ENCODE measurements around the gene CDC40.

Gene CDC40

DNA sequence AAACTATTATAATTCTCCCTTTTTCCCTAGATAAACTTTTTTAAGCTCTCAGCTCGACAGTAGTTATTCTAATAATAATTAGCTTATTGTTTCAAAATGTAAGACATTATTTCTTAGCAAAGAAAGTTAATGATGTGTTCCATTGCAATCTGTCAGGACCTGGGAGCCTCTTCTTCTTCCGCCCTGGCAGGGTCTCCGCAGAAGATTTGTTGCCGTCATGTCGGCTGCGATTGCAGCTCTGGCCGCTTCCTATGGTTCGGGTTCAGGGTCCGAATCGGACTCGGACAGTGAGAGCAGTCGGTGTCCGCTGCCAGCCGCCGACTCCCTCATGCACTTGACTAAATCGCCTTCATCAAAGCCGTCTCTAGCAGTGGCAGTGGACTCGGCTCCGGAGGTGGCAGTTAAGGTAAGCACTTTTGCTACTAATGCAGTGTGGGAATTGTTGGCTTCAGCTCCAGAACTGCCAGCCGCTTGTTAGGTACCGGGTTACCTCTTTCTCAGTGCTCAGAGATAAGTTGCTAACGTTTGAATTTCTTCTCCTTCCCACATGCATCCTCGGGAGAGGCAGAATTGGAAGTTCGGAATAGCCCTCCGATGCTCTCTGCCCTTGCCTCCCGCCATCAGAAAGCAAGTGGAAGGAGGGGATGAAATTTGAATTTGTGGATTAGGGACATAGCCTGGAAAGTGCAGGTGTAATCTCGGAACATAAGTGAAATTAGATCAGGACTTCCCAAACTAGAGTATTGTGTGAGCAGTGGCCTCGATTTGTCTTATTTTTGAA lies at the start of gene CDC40:
Gene CDC40 (plus strand): TSS at position 200 of the 781 bp plus-strand sequence. CDS start 18 bp downstream, at position 218.
- DNase-seq, result peak; percentile 74
- Mint-ChIP-seq H3K4me1 (peaks cover 9% of the 10 kb centered on the region), H3K4me3 (no peak within 1 kb of the TSS), H3K9me3 (no peaks in the 10 kb centered on the region), H3K27ac (peak within 1 kb of the TSS; percentile 79), H3K27me3 (peaks cover 2% of the 10 kb centered on the region), H3K36me3 (no peaks in the 10 kb centered on the region)
- CTCF ChIA-PET, result interaction anchor here (0.6 to 1.3 kb wide), 2 partner anchors 141 to 877 kb away, joined by 3 to 7 read pairs; no protein-coding TSS in a partner anchor

DNA sequence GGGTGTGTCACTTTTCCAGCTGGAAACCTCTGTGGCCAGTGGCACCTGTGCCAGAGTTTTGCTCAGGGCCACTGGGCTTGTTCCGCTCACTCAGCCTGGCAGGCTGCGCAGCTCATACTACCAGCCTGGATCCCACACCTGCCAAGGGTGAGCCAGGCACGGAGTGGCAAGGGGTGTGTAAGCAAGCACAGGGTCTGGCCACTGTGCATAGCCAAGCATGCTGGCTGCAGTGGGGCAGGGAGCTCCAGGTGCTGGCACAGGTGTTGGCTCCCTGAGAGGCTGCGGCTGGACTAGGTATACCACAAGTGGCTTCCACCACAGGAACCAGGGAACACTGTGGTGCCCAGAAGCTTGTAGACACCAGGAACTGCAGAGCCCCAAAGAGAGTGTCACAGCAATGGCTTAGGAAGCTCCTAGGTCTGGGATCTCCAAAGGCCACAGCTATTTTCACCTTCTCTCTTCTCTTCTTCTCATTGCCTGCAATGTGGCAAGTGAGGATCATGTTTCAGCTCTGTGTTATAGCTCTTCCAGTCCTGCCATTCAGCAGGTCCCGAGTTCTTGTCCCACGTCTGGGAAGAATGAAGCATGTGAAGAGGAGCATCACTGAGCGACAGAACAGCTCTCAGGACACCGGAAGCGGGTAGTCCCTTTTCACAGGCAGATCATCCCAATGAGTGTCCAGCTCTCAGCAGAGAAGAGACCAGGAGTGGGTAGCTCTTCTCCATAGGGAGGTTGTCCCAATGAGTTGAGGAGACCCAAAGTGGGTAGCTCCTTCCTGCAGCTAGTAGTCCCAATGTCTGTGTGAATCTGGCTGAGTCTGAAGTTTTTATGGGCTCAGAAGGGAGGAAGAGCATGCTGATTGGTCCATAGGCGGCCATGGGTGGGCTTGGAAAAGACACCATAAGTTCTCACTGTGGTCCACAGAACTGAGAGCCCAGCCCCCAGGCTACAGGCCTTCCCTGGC lies 42.0 kb upstream of the CDC40 start:
- Mint-ChIP-seq H3K27me3 (no peaks in the 10 kb centered on the region), H3K27ac (no peak overlapping the region), H3K9me3 (peaks cover 2% of the 10 kb centered on the region), H3K4me3 (no peak overlapping the region), H3K4me1 (no peaks in the 10 kb centered on the region), H3K36me3 (no peaks in the 10 kb centered on the region)
- CTCF ChIA-PET, result interaction anchor here (1.5 kb wide), 1 partner anchor 14 kb away, joined by 3 read pairs; no protein-coding TSS in a partner anchor
- DNase-seq, result no peak

DNA sequence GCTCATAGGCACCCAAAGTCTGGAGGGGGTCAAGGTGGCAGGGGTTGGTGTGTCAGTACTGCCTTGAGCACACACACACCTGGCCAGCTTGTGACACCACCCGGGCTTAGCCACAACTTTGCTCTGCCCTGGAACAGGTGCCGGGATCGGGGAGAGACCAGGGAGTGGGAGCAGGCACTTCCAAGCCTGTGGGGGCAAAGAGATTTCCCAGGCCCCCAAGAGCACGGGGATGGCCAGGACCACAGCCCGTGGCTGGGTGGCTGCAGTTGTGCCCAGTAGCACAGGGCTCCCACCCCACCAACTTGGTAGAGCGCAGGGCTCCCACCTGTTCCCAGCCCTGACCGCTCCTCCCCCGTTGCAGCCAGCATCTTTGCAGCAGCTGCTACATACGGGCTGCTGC lies 41.2 kb upstream of the CDC40 start:
- no peak for DNase-seq
- peaks cover 2% of the 10 kb centered on the region for H3K9me3 Mint-ChIP-seq
- no peaks in the 10 kb centered on the region for H3K27me3 Mint-ChIP-seq
- CTCF ChIA-PET, result no interaction called here
- H3K36me3 Mint-ChIP-seq, result no peaks in the 10 kb centered on the region
- H3K4me1 Mint-ChIP-seq, result no peaks in the 10 kb centered on the region
- H3K27ac Mint-ChIP-seq, result no peak overlapping the region
- H3K4me3 Mint-ChIP-seq, result no peak overlapping the region

DNA sequence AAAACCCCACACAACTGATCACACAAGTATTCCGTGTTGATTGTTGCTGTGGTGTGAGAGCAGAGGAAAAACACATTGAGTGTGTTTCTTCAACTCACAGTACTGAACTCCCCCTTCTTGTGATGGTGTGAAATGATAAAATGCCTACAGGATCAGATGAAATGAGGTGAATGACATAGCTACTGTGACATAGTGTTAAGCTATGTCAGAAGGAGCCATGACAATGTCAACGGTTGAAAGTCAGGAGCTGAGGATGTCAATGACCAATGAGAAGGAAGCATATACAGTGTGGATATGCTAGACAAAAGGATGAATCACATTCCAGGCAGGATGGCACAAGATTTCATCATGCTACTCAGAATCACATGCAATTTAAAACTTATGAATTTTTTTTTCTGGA lies 39.6 kb upstream of the CDC40 start:
- CTCF ChIA-PET, result no interaction called here
- no peaks in the 10 kb centered on the region for H3K4me1 Mint-ChIP-seq
- no peak overlapping the region for H3K27ac Mint-ChIP-seq
- no peak overlapping the region for H3K4me3 Mint-ChIP-seq
- no peak for DNase-seq
- H3K27me3 Mint-ChIP-seq, result no peaks in the 10 kb centered on the region
- peaks cover 2% of the 10 kb centered on the region for H3K9me3 Mint-ChIP-seq
- no peaks in the 10 kb centered on the region for H3K36me3 Mint-ChIP-seq

DNA sequence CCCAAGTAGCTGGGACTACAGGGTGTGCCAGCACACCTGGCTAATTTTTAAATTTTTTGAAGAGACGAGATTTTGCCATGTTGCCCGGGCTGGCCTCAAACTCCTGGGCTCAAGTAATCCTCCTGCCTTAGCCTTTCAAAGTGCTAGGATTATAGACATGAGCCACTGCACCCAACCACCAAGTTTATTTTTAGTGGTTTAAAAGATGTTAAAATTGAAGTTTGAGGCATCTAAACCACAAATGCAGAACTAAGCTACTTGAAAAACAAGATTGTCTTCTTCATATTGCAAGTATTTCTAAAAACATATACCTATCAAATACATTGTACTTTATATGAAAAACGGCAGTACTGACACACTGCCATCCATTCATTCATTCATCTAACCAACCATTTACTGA lies 32.4 kb upstream of the CDC40 start:
- H3K36me3 Mint-ChIP-seq, result no peaks in the 10 kb centered on the region
- H3K27ac Mint-ChIP-seq, result no peak overlapping the region
- CTCF ChIA-PET, result no interaction called here
- H3K4me3 Mint-ChIP-seq, result no peak overlapping the region
- no peaks in the 10 kb centered on the region for H3K9me3 Mint-ChIP-seq
- no peaks in the 10 kb centered on the region for H3K4me1 Mint-ChIP-seq
- DNase-seq, result no peak
- H3K27me3 Mint-ChIP-seq, result no peaks in the 10 kb centered on the region

DNA sequence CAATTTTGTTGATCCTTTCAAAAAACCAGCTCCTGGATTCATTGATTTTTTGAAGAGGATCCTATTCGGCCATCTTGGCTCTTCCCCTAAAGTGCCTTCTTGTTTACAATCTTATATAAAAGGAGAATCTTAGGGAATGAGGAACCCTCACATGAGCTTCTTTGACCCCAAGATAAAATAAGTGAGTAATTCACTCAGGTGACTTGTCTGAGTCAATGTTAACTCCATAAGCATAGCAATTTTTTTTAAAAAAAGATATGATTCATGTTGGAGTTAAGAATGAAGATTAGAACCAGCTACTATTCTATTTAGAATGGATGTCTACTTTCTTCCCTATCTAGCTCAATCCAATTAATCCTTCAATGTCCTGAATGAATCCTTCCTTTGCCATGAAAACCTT lies 21.7 kb upstream of the CDC40 start:
- DNase-seq, result no peak
- peaks cover 1% of the 10 kb centered on the region for H3K9me3 Mint-ChIP-seq
- no peaks in the 10 kb centered on the region for H3K27me3 Mint-ChIP-seq
- H3K27ac Mint-ChIP-seq, result no peak overlapping the region
- CTCF ChIA-PET, result no interaction called here
- no peaks in the 10 kb centered on the region for H3K36me3 Mint-ChIP-seq
- no peak overlapping the region for H3K4me3 Mint-ChIP-seq
- no peaks in the 10 kb centered on the region for H3K4me1 Mint-ChIP-seq

DNA sequence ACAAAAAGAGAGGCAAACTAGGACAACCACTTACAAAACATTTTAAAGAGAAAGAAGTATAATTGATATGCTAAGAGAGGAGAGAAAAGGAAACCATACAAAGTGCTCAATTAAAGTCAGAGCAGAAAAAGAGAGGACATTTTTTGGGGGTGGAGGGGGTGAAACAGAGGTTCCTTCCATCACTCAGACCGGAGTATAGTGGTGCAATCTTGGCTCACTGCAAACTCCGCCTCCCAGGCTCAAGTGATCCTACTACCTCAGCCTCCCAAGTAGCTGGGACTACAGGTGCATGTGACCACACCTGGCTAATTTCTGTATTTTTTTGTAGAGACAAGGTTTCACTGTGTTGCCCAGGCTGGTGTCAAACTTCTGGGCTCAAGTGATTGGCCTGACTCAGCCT lies 10.1 kb upstream of the CDC40 start:
- H3K27ac Mint-ChIP-seq, result no peak overlapping the region
- H3K9me3 Mint-ChIP-seq, result no peaks in the 10 kb centered on the region
- CTCF ChIA-PET, result no interaction called here
- peaks cover 9% of the 10 kb centered on the region for H3K27me3 Mint-ChIP-seq
- no peak overlapping the region for H3K4me3 Mint-ChIP-seq
- H3K4me1 Mint-ChIP-seq, result no peaks in the 10 kb centered on the region
- DNase-seq, result no peak
- H3K36me3 Mint-ChIP-seq, result no peaks in the 10 kb centered on the region

DNA sequence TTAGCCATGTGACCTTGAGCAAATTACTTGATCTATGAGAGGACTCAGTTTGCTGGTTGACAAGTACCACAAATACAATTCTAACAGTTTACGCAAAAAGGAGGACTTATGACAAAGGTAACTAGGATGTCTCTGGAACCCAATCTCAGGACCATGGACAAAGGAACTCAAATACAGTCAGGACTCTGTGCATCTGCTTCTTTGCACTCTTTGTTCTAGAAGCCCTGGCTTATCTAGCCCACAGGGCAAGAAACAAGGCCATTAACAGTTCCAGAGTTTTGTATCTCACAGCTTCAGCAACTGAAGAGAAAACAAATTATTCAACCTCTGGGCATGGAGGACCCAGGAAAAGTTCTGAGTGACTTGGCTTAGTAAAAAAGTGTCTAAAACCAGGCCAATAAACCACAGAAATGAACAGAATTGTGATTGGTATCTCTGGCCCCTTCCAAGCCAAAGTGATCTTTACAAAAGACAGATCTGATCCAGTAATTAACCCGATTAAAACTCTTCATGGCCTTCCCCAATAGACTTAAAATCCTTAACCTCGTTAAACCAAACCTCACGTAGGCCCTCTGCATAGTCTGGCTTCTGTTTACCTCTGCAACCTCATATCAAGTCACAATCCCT lies 6.6 kb upstream of the CDC40 start:
- H3K9me3 Mint-ChIP-seq, result no peaks in the 10 kb centered on the region
- no peak overlapping the region for H3K27ac Mint-ChIP-seq
- H3K36me3 Mint-ChIP-seq, result no peaks in the 10 kb centered on the region
- H3K4me1 Mint-ChIP-seq, result peaks cover 4% of the 10 kb centered on the region
- DNase-seq, result no peak
- no peak overlapping the region for H3K4me3 Mint-ChIP-seq
- peaks cover 10% of the 10 kb centered on the region for H3K27me3 Mint-ChIP-seq
- CTCF ChIA-PET, result no interaction called here

DNA sequence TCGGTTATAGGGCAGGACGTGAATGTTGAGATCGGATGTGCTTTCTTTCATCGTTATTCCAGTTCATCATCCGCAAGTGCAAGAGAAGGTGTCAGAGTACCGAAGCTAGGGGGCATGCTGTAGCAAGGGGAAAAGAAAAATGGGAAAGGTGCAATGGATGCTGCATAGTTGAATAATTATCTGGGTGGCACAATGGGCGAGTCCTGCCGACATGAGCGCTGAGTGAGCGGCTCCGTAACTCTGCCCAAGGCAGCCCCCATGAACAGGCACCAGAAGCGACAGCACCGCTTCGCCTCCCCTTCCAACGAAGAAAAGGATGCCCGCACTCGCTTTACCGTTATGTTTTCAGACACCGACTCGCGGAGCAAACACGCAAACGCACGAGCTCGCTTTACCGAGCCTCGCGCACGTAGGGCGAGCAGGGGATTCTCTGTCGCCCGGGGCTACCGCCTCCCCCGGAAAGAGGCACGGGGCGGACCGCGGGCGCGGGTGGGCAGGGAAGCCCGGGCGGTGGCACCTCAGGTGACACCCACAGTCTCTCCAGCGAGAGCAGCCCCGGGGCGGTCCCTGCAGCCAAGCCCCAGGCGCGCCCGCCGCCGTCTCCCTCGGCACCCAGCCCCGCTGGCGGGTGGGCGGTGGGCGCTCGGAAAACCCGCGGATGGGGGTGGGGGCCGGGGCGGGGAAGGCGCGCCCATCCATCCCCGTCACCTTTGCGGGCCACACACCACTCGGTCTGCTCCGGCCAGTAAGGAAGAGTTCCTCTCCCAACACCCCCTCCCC lies 1.4 kb upstream of the CDC40 start:
- peak overlapping the region; percentile 42 for H3K27ac Mint-ChIP-seq
- peak overlapping the region; percentile 68 for H3K4me3 Mint-ChIP-seq
- H3K36me3 Mint-ChIP-seq, result no peaks in the 10 kb centered on the region
- CTCF ChIA-PET, result interaction anchor here (0.6 to 2.5 kb wide), 7 partner anchors 15 to 1566 kb away, joined by 3 to 35 read pairs (median 3); no protein-coding TSS in a partner anchor
- peaks cover 10% of the 10 kb centered on the region for H3K27me3 Mint-ChIP-seq
- no peaks in the 10 kb centered on the region for H3K9me3 Mint-ChIP-seq
- H3K4me1 Mint-ChIP-seq, result peaks cover 4% of the 10 kb centered on the region
- peak; percentile 72 for DNase-seq

DNA sequence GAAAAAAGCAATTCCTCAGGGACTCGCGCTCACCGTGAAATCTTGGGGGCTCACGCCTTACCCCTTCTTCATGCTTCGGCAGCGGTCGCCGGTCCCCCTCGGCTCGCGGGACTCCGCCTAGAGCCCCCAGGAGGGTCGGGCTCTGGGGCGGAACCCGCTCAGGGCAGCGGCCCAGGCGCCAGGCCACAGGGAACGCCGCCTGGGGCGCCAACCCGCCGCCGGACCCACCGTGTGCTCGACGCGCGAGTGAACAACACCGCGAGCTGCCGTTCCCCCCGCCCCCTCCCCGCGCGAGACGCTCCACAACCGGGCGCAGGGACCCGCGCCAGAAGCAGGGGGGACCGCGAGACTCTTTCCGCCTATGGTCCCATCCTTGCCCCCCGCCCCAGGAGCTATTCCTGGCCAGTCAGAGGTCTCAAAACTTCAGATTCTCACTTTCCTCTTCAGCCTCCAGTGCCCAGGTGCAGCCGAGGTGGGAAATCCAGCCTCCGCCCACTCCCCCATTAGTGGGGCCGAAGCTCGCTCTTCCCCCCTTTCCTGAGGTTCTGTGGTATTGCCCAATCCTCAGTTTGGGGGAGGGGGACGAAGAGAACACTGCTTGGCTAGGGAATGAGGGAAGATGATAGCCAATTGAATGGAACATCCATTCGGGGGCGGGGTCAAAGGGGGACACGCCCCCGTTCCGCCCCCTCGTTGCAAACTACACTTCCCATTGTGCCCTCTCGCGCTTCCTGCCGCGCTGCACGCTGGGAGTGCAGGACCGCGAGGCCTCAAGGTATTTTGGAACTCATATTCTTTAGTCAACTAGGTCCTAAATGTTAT lies 610 bp upstream of the CDC40 start, which contains the start of gene WASF1:
Gene WASF1 (minus strand): TSS at position 265 of the 822 bp plus-strand sequence. CDS start 52,069 bp downstream, outside the sequence.
- Mint-ChIP-seq H3K9me3 (no peaks in the 10 kb centered on the region), H3K4me3 (peak within 1 kb of the TSS; percentile 68), H3K36me3 (no peaks in the 10 kb centered on the region), H3K27me3 (peaks cover 10% of the 10 kb centered on the region), H3K4me1 (peaks cover 6% of the 10 kb centered on the region), H3K27ac (peak within 1 kb of the TSS; percentile 79)
- CTCF ChIA-PET, result interaction anchor here (0.6 to 2.5 kb wide), 6 partner anchors 140 to 878 kb away, joined by 3 to 35 read pairs (median 3); no protein-coding TSS in a partner anchor
- DNase-seq, result peak; percentile 92

DNA sequence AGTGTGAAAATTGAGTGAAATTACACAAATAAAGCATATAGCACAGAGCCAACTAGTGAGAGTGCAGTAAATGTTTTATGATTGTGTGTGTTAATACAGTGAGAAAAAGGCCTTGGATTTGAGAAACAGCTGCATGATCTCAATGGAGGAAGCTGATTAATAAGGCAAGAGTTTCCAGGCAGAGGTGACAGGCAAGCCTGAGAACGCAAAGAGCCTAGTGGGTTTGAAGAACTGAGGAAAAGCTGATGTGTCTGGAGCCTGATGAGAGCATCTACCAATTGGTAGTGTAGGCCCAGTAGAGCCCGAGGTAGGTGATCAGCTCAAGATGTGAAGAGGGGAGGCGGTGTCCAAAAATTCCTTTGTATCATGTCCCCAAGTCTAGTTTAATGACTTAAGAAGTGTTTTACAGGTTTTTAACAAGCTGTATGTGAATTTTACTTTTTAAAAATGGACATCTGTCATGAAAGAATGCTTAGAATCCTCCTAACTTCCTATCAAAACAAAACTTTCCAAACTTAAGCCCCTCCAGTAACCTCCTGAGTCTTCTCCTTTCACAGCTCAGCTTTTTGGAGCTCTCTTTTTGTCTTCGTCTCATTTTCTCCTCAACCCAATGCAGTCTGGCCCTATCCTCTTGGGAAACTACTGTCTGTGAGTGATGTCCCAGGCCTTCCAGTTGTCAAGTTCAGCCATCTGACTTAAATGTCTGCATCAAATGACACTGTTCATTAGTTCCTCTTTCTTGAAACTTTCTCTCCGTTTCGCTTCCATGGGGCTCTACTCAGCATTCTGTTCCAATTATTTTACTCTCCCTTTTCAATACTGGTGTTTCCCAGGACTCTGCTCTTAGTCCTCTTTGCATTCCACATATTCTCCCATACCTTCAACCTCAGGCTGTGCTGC lies 1.2 kb downstream of the CDC40 start:
- Mint-ChIP-seq H3K36me3 (no peaks in the 10 kb centered on the region), H3K4me3 (no peak overlapping the region), H3K4me1 (peaks cover 17% of the 10 kb centered on the region), H3K27me3 (no peaks in the 10 kb centered on the region), H3K27ac (no peak overlapping the region), H3K9me3 (no peaks in the 10 kb centered on the region)
- peak; percentile 20 for DNase-seq
- CTCF ChIA-PET, result interaction anchor here (1.3 kb wide), 1 partner anchor 142 kb away, joined by 7 read pairs; no protein-coding TSS in a partner anchor

DNA sequence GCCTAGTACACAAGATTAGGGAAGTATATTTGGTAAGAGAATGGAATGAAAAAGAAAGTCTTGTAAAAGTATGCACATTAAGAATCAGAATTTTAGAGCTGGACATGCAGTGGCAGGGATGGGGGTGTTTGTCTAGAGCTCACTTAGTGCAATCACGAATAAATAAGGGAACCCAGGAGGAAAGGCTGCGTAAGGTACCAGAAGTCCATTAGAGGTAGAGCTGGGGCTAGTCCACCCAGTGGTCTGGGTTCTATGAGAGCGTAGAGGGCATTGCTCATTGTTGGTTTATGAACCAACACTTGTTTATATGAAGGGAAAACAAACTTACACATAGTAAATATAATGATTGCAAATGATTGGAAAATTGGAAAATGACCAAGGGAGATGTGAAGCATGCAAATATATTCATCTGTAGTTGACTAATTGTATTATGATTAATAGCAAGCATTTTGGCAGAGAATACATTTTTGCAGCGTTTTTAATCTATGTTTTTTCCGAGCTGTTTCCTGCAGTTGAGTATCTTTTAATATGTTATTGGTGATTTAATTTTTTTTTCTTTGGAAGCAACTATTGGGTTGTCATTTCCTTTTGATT lies 3.2 kb downstream of the CDC40 start:
- Mint-ChIP-seq H3K9me3 (no peaks in the 10 kb centered on the region), H3K27me3 (no peaks in the 10 kb centered on the region), H3K36me3 (no peaks in the 10 kb centered on the region), H3K27ac (no peak overlapping the region), H3K4me3 (no peak overlapping the region), H3K4me1 (peaks cover 14% of the 10 kb centered on the region)
- no peak for DNase-seq
- CTCF ChIA-PET, result no interaction called here
